H1 (cell line): Measurements from ENCODE around the gene APH1B. TPM values are rescaled to one million over a fixed set of nuclear protein-coding genes. Genes with fewer than 3 reads are reported as not detected.

ENCODE experiments used
- CTCF ChIA-PET: fragments of 300-600 bp; sonication (Branson Sonifier 250); formaldehyde crosslinking; loops from one replicate; lab custom pipeline; 2021; ENCODE audit not compliant: partially characterized antibody; lab: Charles Lee
- POLR2A ChIA-PET: fragments of 300-600 bp; sonication (Branson Sonifier 250); formaldehyde crosslinking; loops from one replicate; lab custom pipeline; 2021; ENCODE audit warnings: inconsistent platforms; ENCODE audit not compliant: partially characterized antibody; lab: Charles Lee
- DNase-seq, 2 experiments: peaks; one replicate each; pipeline versions ENCODE4 v3.0.0 to v3.0.0-alpha.2; 2010 to 2022; ENCODE audit warnings: low spot score in 2 of 2, low read depth in 1 of 2, mixed read lengths in 1 of 2
- FAIRE-seq: peaks from 2 replicates; lab custom pipeline; 2011; peaks lifted over from hg19 to GRCh38; lab: Jason Lieb, UNC
- H2AFZ ChIP-seq: 2 replicates; pipeline ENCODE4 v1.8.1; 2012; ENCODE audit warnings: low read length, inconsistent platforms
- H2AK5ac ChIP-seq: 2 replicates; pipeline ENCODE4 v1.6.1; 2013; ENCODE audit warnings: low read depth, low read length
- H2BK120ac ChIP-seq: replicated peaks from 2 replicates; pipeline ENCODE3; 2013; ENCODE audit warnings: low read depth, low read length, inconsistent platforms
- H2BK12ac ChIP-seq: 2 replicates; pipeline ENCODE4 v1.6.1; 2013; ENCODE audit warnings: low read depth, low read length
- H2BK15ac ChIP-seq: 2 replicates; pipeline ENCODE4 v1.6.1; 2013; ENCODE audit warnings: low read length
- H2BK20ac ChIP-seq: 2 replicates; pipeline ENCODE4 v1.6.1; 2013; ENCODE audit warnings: low read length
- H2BK5ac ChIP-seq: 2 replicates; pipeline ENCODE4 v1.6.1; 2013; ENCODE audit warnings: low read depth, low read length
- H3K14ac ChIP-seq: 2 replicates; pipeline ENCODE4 v1.6.1; 2013; ENCODE audit warnings: inconsistent platforms; ENCODE audit not compliant: insufficient read length
- H3K18ac ChIP-seq: 2 replicates; pipeline ENCODE4 v1.6.1; 2013; ENCODE audit warnings: low read length; ENCODE audit errors: extremely low read depth
- H3K23ac ChIP-seq: 2 replicates; pipeline ENCODE4 v1.6.1; 2013; ENCODE audit warnings: inconsistent platforms; ENCODE audit not compliant: insufficient read length
- H3K23me2 ChIP-seq: 2 replicates; pipeline ENCODE4 v1.6.1; 2013; ENCODE audit warnings: low read depth, low read length
- H3K27ac ChIP-seq: 2 replicates; pipeline ENCODE4 v1.6.1; 2011; ENCODE audit warnings: low read depth, low read length, inconsistent platforms
- H3K27me3 ChIP-seq, 4 experiments: replicated peaks in 1 of 4; 1 replicate in 1 of 4; 2 replicates in 3 of 4; pipeline versions ENCODE4 v1.6.1 to v1.8.1; 2011 to 2013; ENCODE audit warnings: low read length in 3 of 4, mild to moderate bottlenecking in 3 of 4, inconsistent platforms in 2 of 4, mixed read lengths in 2 of 4, moderate library complexity in 1 of 4; ENCODE audit not compliant: control insufficient read depth in 3 of 4, insufficient read depth in 3 of 4; ENCODE audit errors: extremely low read depth in 1 of 4
- H3K36me3 ChIP-seq, 4 experiments: 2 replicates each; pipeline versions ENCODE4 v1.6.1 to v1.8.1; 2011 to 2013; ENCODE audit warnings: mild to moderate bottlenecking in 4 of 4, low read length in 3 of 4, moderate library complexity in 2 of 4, control low read depth in 1 of 4, inconsistent platforms in 1 of 4; ENCODE audit not compliant: insufficient read depth in 4 of 4, control insufficient read depth in 2 of 4
- H3K4ac ChIP-seq: replicated peaks from 2 replicates; pipeline ENCODE3; 2013; ENCODE audit warnings: low read length, low read depth, mixed read lengths, inconsistent platforms; ENCODE audit not compliant: insufficient read length
- H3K4me1 ChIP-seq, 4 experiments: replicated peaks in 1 of 4; 1 replicate in 1 of 4; 2 replicates in 3 of 4; pipeline versions ENCODE4 v1.6.1 to v1.8.1; 2011 to 2013; ENCODE audit warnings: low read length in 3 of 4, inconsistent platforms in 2 of 4, mixed read lengths in 1 of 4; ENCODE audit not compliant: insufficient read depth in 4 of 4, control insufficient read depth in 3 of 4
- H3K4me2 ChIP-seq, 2 experiments: 2 replicates each; pipeline versions ENCODE4 v1.6.1 to v1.8.1; 2011 to 2013; ENCODE audit warnings: low read depth in 2 of 2, low read length in 2 of 2, control low read depth in 1 of 2, inconsistent platforms in 1 of 2, mild to moderate bottlenecking in 1 of 2; ENCODE audit not compliant: insufficient read depth in 1 of 2
- H3K4me3 ChIP-seq, 4 experiments: fragments of 200-600, 300-600 bp in 1 of 4; sonication (generic), shearing (Covaris generic), sonication (Bioruptor Twin) in 1 of 4; 2 replicates each; pipeline versions ENCODE4 v1.5.1 to v1.8.1; 2011 to 2016; ENCODE audit warnings: low read length in 4 of 4, low read depth in 3 of 4, control low read depth in 2 of 4, inconsistent platforms in 2 of 4, mild to moderate bottlenecking in 2 of 4, mixed read lengths in 1 of 4, moderate library complexity in 1 of 4; ENCODE audit not compliant: insufficient read depth in 2 of 4; ENCODE audit errors: extremely low read depth in 1 of 4
- H3K56ac ChIP-seq: replicated peaks from 2 replicates; pipeline ENCODE3; 2013; ENCODE audit warnings: low read depth, mild to moderate bottlenecking, mixed read lengths, low read length, inconsistent platforms; ENCODE audit not compliant: insufficient read length
- H3K79me1 ChIP-seq: 2 replicates; pipeline ENCODE4 v1.6.1; 2013; ENCODE audit warnings: low read depth, low read length, control low read depth
- H3K79me2 ChIP-seq, 2 experiments: 2 replicates each; pipeline versions ENCODE4 v1.6.1 to v1.8.1; 2012 to 2013; ENCODE audit warnings: low read length in 2 of 2, mild to moderate bottlenecking in 2 of 2, inconsistent platforms in 1 of 2; ENCODE audit not compliant: insufficient read depth in 2 of 2, control insufficient read depth in 1 of 2
- H3K9ac ChIP-seq, 4 experiments: replicated peaks in 1 of 4; 1 replicate in 1 of 4; 2 replicates in 3 of 4; pipeline versions ENCODE4 v1.6.1 to v1.8.1; 2011 to 2013; ENCODE audit warnings: low read depth in 3 of 4, low read length in 3 of 4, control low read depth in 2 of 4, mild to moderate bottlenecking in 2 of 4, moderate library complexity in 2 of 4, inconsistent platforms in 1 of 4; ENCODE audit errors: extremely low read depth in 1 of 4
- H3K9me3 ChIP-seq, 2 experiments: 2 replicates each; pipeline versions ENCODE4 v1.6.1 to v1.8.1; 2012 to 2013; ENCODE audit warnings: mild to moderate bottlenecking in 2 of 2, moderate library complexity in 2 of 2, control low read depth in 1 of 2, inconsistent platforms in 1 of 2, low read depth in 1 of 2, low read length in 1 of 2, mixed read lengths in 1 of 2; ENCODE audit not compliant: insufficient read depth in 2 of 2
- H4K20me1 ChIP-seq, 2 experiments: replicated peaks in 1 of 2; 2 replicates each; pipeline versions ENCODE3 to v1.8.1; 2011 to 2013; ENCODE audit warnings: inconsistent platforms in 2 of 2, low read length in 2 of 2, mild to moderate bottlenecking in 1 of 2; ENCODE audit not compliant: insufficient read depth in 2 of 2, control insufficient read depth in 1 of 2
- H4K5ac ChIP-seq: 2 replicates; pipeline ENCODE4 v1.6.1; 2013; ENCODE audit warnings: low read length, low read depth, mixed read lengths, inconsistent platforms; ENCODE audit not compliant: insufficient read length
- H4K8ac ChIP-seq: 2 replicates; pipeline ENCODE4 v1.8.0; 2013; ENCODE audit warnings: mild to moderate bottlenecking, moderate library complexity, low read length, inconsistent platforms; ENCODE audit not compliant: insufficient read depth; ENCODE audit errors: extremely low read depth
- H4K91ac ChIP-seq: replicated peaks from 2 replicates; pipeline ENCODE3; 2013; ENCODE audit warnings: low read length, mixed read lengths, inconsistent platforms; ENCODE audit not compliant: insufficient read length
- BCL11A ChIP-seq, 2 experiments: IDR thresholded peaks; one replicate each; pipeline ENCODE4 v1.6.1; 2011; ENCODE audit warnings: low read depth in 2 of 2, low read length in 2 of 2, mild to moderate bottlenecking in 2 of 2
- BRCA1 ChIP-seq: IDR thresholded peaks from 2 replicates; pipeline ENCODE4 v1.6.1; 2012; ENCODE audit warnings: low read depth, low read length, improper control_type of control experiment
- EGR1 ChIP-seq: IDR thresholded peaks from 2 replicates; pipeline ENCODE4 v1.6.1; 2011; ENCODE audit warnings: low read depth, low read length, borderline replicate concordance
- HDAC6 ChIP-seq: IDR thresholded peaks from one replicate; pipeline ENCODE4 v1.7.1; 2012; ENCODE audit warnings: low read depth, mild to moderate bottlenecking, inconsistent platforms, low read length, moderate library complexity
- POU5F1 ChIP-seq: IDR thresholded peaks from 2 replicates; pipeline ENCODE4 v1.6.1; 2011; ENCODE audit warnings: low read depth, mild to moderate bottlenecking, low read length, moderate library complexity
- RAD21 ChIP-seq, 2 experiments: IDR thresholded peaks in 1 of 2; conservative IDR thresholded peaks in 1 of 2; 2 replicates each; pipeline ENCODE4 v1.6.1; 2011; ENCODE audit warnings: low read depth in 2 of 2, low read length in 2 of 2, improper control_type of control experiment in 1 of 2, inconsistent platforms in 1 of 2, mild to moderate bottlenecking in 1 of 2, moderate library complexity in 1 of 2
- SAP30 ChIP-seq: fragments of 300-600 bp; sonication (generic); IDR thresholded peaks from 2 replicates; pipeline ENCODE4 v1.7.1; 2012; ENCODE audit warnings: low read length, moderate library complexity, mild to moderate bottlenecking, inconsistent platforms; ENCODE audit not compliant: insufficient read depth, insufficient replicate concordance
- SIRT6 ChIP-seq: IDR thresholded peaks from one replicate; pipeline ENCODE4 v1.7.1; 2012; ENCODE audit warnings: low read length, inconsistent platforms
- SP2 ChIP-seq: IDR thresholded peaks from 2 replicates; pipeline ENCODE4 v1.6.1; 2012; ENCODE audit warnings: mild to moderate bottlenecking, low read length, inconsistent platforms
- SUZ12 ChIP-seq: fragments of 200-600 bp; sonication (generic); IDR thresholded peaks from 2 replicates; pipeline ENCODE4 v1.6.1; 2012; ENCODE audit warnings: mild to moderate bottlenecking, inconsistent platforms, low read length, moderate library complexity, mixed read lengths
- WGBS, 2 experiments: shearing (Covaris generic) in 1 of 2; methylation state at CpG; one replicate each; pipeline versions ENCODE4 v1.1.6 to v1.1.7; 2013 to 2015; ENCODE audit warnings: low lambda C conversion rate in 2 of 2, mixed read lengths in 2 of 2, inconsistent platforms in 1 of 2, low coverage in 1 of 2, missing lambda C conversion rate in 1 of 2; ENCODE audit not compliant: insufficient replicate concordance in 2 of 2, insufficient coverage in 1 of 2, insufficient read length in 1 of 2; ENCODE audit errors: extremely low coverage in 1 of 2, missing lambda C conversion rate in 1 of 2; 5-methylcytosine and 5-hydroxymethylcytosine counted together
- polyA plus RNA-seq, 7 experiments: library from polyadenylated mRNA; depleted of rRNA in 3 of 7; stranded (reverse) in 5 of 7; unstranded in 2 of 7; fragments of >200 nt in 5 of 7; fragments of 200-250 nt in 2 of 7; gene quantifications; 1 replicate in 5 of 7; 2 replicates in 1 of 7; 4 replicates in 1 of 7; pipeline versions ENCODE4 v1.2.1 to v1.2.3, GENCODE V29; 2011 to 2013; ENCODE audit warnings: missing spikeins in 2 of 7, mixed read lengths in 2 of 7
- total RNA-seq: library from RNA; stranded (reverse); fragmentation: NEBNext Ultra II Directional; extraction: Animal tissue kit (Norgen Biotek cat#: 25700); gene quantifications from 2 replicates; pipeline ENCODE4 v1.2.1, GENCODE V29; 2021
- TF ChIP-seq, protein P1 (sequence below): IDR thresholded peaks from 2 replicates; pipeline ENCODE4 v1.6.1; 2012; ENCODE audit warnings: low read length, inconsistent platforms

The APH1B gene
- total and polyA plus RNA-seq, 2 of the 8 experiments (the other 6 are each of a cell fraction or from before 2014, with no cell fraction given) = 11.5 to 22.9 TPM

DNA sequence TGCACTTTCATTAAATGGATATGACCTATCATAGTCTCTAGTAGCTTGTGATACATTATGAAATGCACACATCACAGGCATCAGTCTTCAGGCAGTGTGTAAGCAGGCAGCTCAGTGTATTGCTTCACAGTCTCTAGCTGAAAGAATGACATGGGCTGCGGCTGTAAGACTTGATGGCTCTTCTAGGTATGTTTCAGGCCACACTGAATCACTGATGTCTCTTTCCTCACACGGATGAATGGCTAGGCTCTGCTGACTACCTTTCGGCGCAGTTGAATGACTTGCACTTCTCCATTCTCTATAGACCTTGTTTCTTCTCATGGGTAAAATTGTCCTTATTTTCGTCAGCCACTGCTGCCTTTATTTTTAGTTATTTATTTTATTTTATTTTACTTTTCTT, 15.4 kb downstream of the APH1B start:
- Histone ChIP-seq H3K14ac (no peak overlapping the region), H3K27ac (no peak overlapping the region), H3K9me3 (no peaks in the 10 kb centered on the region), H3K23me2 (no peaks in the 10 kb centered on the region), H3K4me3 (no peak overlapping the region), H3K23ac (no peak overlapping the region), H3K79me2 (no peaks in the 10 kb centered on the region), H2BK120ac (no peak overlapping the region), H2AK5ac (no peak overlapping the region), H4K20me1 (peaks cover 0 to 3% of the 10 kb centered on the region in 2 experiments), H3K9ac (no peak overlapping the region; a peak in 1 of 7 replicates), H2AFZ (no peak overlapping the region), H3K4me1 (no peaks in the 10 kb centered on the region), H3K79me1 (no peaks in the 10 kb centered on the region), H3K27me3 (no peaks in the 10 kb centered on the region), H4K91ac (no peak overlapping the region), H4K8ac (no peak overlapping the region), H3K4ac (no peak overlapping the region), H2BK5ac (no peak overlapping the region), H3K18ac (no peak overlapping the region), H3K56ac (no peak overlapping the region), H4K5ac (no peak overlapping the region), H2BK12ac (no peak overlapping the region), H2BK15ac (no peak overlapping the region), H3K36me3 (no peaks in the 10 kb centered on the region; a peak in 1 of 8 replicates), H2BK20ac (no peak overlapping the region), H3K4me2 (no peak overlapping the region)
- 94% methylated on average over 5 of the region's 5 CpGs; no CpG with 5 or more reads in 1 of the 2 experiments for WGBS, 2 experiments
- FAIRE-seq (no peak), DNase-seq (no peak)
- ChIA-PET CTCF (interaction anchor here (0.6 to 6.5 kb wide), 4 partner anchors 9 to 265 kb away, joined by 3 to 25 read pairs (median 8); no protein-coding TSS in a partner anchor), POLR2A (interaction anchor here (0.6 to 1.4 kb wide), 3 partner anchors 16 to 168 kb away, joined by 3 to 5 read pairs (median 3); no protein-coding TSS in a partner anchor)
- TF ChIP-seq HDAC6 (no peak), BRCA1 (no peak), EGR1 (no peak), POU5F1 (no peak), SAP30 (no peak), BCL11A (IDR thresholded peaks at IDR 0.05; ENCODE audit: low read depth in 2 of 2, low read length in 2 of 2) (no peak), SUZ12 (no peak), SIRT6 (no peak), RAD21 (IDR thresholded peaks at IDR 0.05 in 1 of 2, conservative IDR thresholded peaks at IDR 0.05 in 1 of 2; ENCODE audit: low read depth in 2 of 2, low read length in 2 of 2) (no peak), SP2 (no peak)
- TF ChIP-seq, protein P1, sequence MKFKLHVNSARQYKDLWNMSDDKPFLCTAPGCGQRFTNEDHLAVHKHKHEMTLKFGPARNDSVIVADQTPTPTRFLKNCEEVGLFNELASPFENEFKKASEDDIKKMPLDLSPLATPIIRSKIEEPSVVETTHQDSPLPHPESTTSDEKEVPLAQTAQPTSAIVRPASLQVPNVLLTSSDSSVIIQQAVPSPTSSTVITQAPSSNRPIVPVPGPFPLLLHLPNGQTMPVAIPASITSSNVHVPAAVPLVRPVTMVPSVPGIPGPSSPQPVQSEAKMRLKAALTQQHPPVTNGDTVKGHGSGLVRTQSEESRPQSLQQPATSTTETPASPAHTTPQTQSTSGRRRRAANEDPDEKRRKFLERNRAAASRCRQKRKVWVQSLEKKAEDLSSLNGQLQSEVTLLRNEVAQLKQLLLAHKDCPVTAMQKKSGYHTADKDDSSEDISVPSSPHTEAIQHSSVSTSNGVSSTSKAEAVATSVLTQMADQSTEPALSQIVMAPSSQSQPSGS = no peak
